ENCODE measurements around the gene BRIX1. TPM values are rescaled to one million over a fixed set of nuclear protein-coding genes. Genes with fewer than 3 reads are reported as not detected.
A peak's percentile ranks its signal among the peaks of the same experiment; 100 is the strongest.

Gene BRIX1
- total RNA-seq, 1 experiment from 2014 or later, result 47.0 TPM

DNA sequence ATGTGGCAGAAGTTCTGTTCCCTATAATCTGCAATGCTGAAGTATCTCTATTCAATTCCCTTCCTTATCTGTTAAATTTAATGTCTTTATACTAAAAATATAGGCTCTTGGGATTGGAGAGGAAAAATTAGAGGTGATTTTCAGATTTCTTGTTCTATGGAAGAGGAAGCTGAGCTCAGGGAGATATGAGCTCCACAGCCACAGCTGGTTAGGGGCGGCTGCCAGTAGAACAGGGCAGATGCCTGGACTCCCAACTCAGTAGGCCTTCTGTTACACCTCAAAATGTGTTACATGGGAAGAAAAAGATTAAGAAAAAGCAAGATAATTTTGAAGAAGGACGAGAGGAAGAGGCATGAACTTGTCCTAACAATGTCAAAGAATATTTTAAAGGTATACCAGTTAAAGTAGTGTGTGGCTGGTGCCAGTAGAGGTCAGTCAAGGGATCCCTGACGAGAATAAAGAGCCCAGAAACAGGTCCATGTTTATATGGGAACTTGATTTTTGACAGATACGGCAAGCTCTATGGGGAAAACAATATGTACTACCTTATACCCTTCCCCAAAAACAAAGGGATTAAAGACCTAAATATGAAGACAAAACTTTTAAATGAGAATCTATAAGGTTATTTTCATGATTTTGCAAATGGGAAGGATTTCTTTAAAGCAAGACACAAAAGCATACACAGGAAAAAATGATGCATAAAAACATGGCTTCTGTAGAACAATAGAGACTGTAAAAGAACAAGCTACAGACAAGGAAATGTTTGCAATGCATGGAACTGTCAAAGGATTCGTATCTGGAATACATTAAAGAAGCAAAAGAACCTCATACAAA is 42.6 kb downstream of the BRIX1 start:
- CTCF ChIA-PET, result interaction anchor here (1.1 to 2.9 kb wide), 2 partner anchors 29 to 45 kb away, joined by 4 to 20 read pairs; partner anchors contain the start of gene DNAJC21
- intact Hi-C loops (cut with micrococcal nuclease; ENCODE audit: unreplicated experiment), result loop anchor here (1.0 to 10.0 kb wide), 2 partner anchors 45 to 247 kb away; no protein-coding TSS in a partner anchor
- no TSS peak for BruUV-seq (replicated peaks)
- Mint-ChIP-seq H3K4me3 (ENCODE audit: low read depth, unreplicated experiment) (no peak overlapping the region), H3K27me3 (ENCODE audit: unreplicated experiment) (no peaks in the 10 kb centered on the region), H3K36me3 (ENCODE audit: insufficient read depth, unreplicated experiment) (peaks cover 16% of the 10 kb centered on the region), H3K4me1 (ENCODE audit: low read depth, unreplicated experiment) (no peaks in the 10 kb centered on the region), H3K27ac (ENCODE audit: unreplicated experiment) (peak overlapping the region; percentile 18), H3K9me3 (ENCODE audit: low read depth, unreplicated experiment) (no peaks in the 10 kb centered on the region)
- DNase-seq, result peak; percentile 24
- TF ChIP-seq, protein P1, sequence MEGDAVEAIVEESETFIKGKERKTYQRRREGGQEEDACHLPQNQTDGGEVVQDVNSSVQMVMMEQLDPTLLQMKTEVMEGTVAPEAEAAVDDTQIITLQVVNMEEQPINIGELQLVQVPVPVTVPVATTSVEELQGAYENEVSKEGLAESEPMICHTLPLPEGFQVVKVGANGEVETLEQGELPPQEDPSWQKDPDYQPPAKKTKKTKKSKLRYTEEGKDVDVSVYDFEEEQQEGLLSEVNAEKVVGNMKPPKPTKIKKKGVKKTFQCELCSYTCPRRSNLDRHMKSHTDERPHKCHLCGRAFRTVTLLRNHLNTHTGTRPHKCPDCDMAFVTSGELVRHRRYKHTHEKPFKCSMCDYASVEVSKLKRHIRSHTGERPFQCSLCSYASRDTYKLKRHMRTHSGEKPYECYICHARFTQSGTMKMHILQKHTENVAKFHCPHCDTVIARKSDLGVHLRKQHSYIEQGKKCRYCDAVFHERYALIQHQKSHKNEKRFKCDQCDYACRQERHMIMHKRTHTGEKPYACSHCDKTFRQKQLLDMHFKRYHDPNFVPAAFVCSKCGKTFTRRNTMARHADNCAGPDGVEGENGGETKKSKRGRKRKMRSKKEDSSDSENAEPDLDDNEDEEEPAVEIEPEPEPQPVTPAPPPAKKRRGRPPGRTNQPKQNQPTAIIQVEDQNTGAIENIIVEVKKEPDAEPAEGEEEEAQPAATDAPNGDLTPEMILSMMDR (IDR thresholded peaks at IDR 0.05; ENCODE audit: unreplicated experiment), result no peak

- Mint-ChIP-seq H3K4me3 (ENCODE audit: low read depth, unreplicated experiment) (no peak overlapping the region), H3K4me1 (ENCODE audit: low read depth, unreplicated experiment) (no peaks in the 10 kb centered on the region), H3K36me3 (ENCODE audit: insufficient read depth, unreplicated experiment) (peaks cover 14% of the 10 kb centered on the region), H3K9me3 (ENCODE audit: low read depth, unreplicated experiment) (no peaks in the 10 kb centered on the region), H3K27ac (ENCODE audit: unreplicated experiment) (no peak overlapping the region), H3K27me3 (ENCODE audit: unreplicated experiment) (no peaks in the 10 kb centered on the region)
- TF ChIP-seq, protein P1 (IDR thresholded peaks at IDR 0.05; ENCODE audit: unreplicated experiment), result no peak
- DNase-seq, result no peak
- BruUV-seq (replicated peaks), result no TSS peak
- intact Hi-C loops (cut with micrococcal nuclease; ENCODE audit: unreplicated experiment), result loop anchor here (10.0 kb wide), 1 partner anchor 245 kb away; no protein-coding TSS in a partner anchor
- CTCF ChIA-PET, result interaction anchor here (2.9 kb wide), 1 partner anchor 44 kb away, joined by 20 read pairs; no protein-coding TSS in a partner anchor
Observed at GRCh38 chr5:34959323-34959722, 43.8 kb downstream of the BRIX1 start.

- CTCF ChIA-PET, result interaction anchor here (0.8 kb wide), 1 partner anchor 36 kb away, joined by 4 read pairs; no protein-coding TSS in a partner anchor
- no peaks in the 10 kb centered on the region for H3K27me3 Mint-ChIP-seq (ENCODE audit: unreplicated experiment)
- intact Hi-C loops (cut with micrococcal nuclease; ENCODE audit: unreplicated experiment), result no loop called here
- peaks cover 10% of the 10 kb centered on the region for H3K4me1 Mint-ChIP-seq (ENCODE audit: low read depth, unreplicated experiment)
- DNase-seq, result peak; percentile 20
- no TSS peak for BruUV-seq (replicated peaks)
- no peak overlapping the region for H3K27ac Mint-ChIP-seq (ENCODE audit: unreplicated experiment)
- TF ChIP-seq, protein P1 (IDR thresholded peaks at IDR 0.05; ENCODE audit: unreplicated experiment), result no peak
- H3K4me3 Mint-ChIP-seq (ENCODE audit: low read depth, unreplicated experiment), result no peak overlapping the region
- H3K36me3 Mint-ChIP-seq (ENCODE audit: insufficient read depth, unreplicated experiment), result no peaks in the 10 kb centered on the region
- peaks cover 5% of the 10 kb centered on the region for H3K9me3 Mint-ChIP-seq (ENCODE audit: low read depth, unreplicated experiment)
Observed at GRCh38 chr5:34967540-34967939, 52.0 kb downstream of the BRIX1 start.

DNA sequence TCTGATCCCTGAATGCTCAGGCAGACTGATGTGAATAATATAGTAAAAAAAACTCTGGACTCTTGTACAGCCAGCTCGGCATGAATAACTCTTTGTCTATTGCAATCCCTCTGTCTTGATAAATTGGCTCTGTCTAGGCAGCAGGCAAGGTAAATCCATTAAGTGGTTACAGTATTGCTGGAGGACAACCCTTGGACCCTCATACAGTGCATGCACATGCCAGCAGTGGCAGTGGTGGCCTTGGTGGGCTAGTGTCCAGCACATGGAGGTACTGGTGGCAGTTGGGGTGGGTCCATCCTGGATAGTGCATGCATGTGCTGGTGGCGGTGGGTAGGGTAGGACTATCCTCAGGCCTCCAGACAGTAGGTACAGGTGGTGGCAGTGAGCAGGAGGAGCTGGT is 52.7 kb downstream of the BRIX1 start:
- Mint-ChIP-seq H3K27me3 (ENCODE audit: unreplicated experiment) (no peaks in the 10 kb centered on the region), H3K36me3 (ENCODE audit: insufficient read depth, unreplicated experiment) (no peaks in the 10 kb centered on the region), H3K4me1 (ENCODE audit: low read depth, unreplicated experiment) (peaks cover 10% of the 10 kb centered on the region), H3K9me3 (ENCODE audit: low read depth, unreplicated experiment) (peaks cover 5% of the 10 kb centered on the region), H3K4me3 (ENCODE audit: low read depth, unreplicated experiment) (no peak overlapping the region), H3K27ac (ENCODE audit: unreplicated experiment) (no peak overlapping the region)
- no peak for DNase-seq
- TF ChIP-seq, protein P1 (IDR thresholded peaks at IDR 0.05; ENCODE audit: unreplicated experiment), result no peak
- intact Hi-C loops (cut with micrococcal nuclease; ENCODE audit: unreplicated experiment), result no loop called here
- no TSS peak for BruUV-seq (replicated peaks)
- CTCF ChIA-PET, result interaction anchor here (0.5 kb wide), 1 partner anchor 727 kb away, joined by 3 read pairs; no protein-coding TSS in a partner anchor

Measured in Calu3 (cell line).